ENCODE measurements around the gene POC1A.

GRCh38 chr3:52038227-52038626 lies 116.0 kb downstream of the POC1A start:
- no peak for TF ChIP-seq POLR2A (IDR thresholded peaks at IDR 0.05)
- TF ChIP-seq CTCF (IDR thresholded peaks at IDR 0.05): no peak
- TF ChIP-seq EP300 (IDR thresholded peaks at IDR 0.05): no peak

Data from upper lobe of left lung (tissue), 4 donors.